Retina (tissue), 1 donor: ENCODE measurements around the gene RBBP7.
"Not testable (repeated sequence)": the region's sequence is repeated elsewhere in the genome, so short reads cannot be mapped to it uniquely, and the experiment has no call there.

Source experiments
- DNase-seq: peaks from one replicate; pipeline ENCODE4 v3.0.0-alpha.2; 2016

The RBBP7 gene

GRCh38 chrX:16862829-16863228, 7.3 kb downstream of the RBBP7 start:
- no peak for DNase-seq

DNA sequence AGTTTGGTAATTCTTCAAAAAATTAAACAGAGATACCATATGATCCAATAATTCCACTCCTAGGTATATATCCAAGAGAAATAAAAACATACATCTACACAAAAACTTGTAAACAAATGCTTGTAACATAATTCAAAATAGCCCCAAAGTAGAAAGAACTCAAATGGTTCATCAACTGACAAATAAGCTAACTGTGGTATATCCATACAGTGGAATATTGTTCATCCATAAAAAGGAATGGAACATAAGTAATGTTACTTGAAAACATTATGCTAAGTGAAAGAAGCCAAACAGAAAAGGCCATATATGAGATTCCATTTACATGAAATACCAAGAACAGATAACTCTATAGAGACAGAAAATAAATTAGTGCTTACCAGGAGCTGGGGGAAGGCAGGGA, 13.4 kb downstream of the RBBP7 start:
- no peak for DNase-seq

GRCh38 chrX:16856076-16856404, 14.1 kb downstream of the RBBP7 start:
- DNase-seq: not testable (repeated sequence)

DNA sequence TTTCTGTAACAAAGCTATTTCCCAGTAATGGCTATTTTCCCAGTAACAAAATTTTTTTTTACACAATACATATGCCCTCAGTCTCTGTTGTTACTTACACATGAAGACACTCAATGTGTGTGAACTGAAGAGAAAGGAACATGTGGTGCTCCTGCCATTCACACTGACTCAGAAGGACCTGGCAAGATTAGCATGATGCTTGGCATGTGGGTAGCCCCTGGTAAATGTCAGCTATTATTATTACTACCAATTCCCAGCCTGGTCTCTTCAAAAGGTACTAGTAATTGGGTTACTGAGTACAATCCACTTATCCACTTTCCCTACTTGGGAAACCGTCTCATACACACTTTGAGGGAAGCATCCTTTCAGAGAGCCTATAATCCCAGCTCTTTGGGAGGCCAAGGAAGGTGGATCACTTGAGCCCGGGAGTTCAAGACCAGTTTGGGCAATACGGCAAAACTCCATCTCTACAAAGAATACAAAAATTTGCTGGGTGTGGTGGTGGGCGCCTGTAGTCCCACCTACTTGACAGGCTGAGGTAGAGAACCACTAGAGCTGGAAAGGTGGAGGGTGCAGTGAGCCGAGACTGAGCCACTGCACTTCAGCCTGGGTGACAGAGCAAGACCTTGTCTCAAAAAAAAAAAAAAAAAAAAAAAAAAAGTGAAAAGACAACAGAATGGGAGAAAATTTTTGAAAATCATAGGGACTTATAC, 14.6 kb downstream of the RBBP7 start:
- DNase-seq: no peak

DNA sequence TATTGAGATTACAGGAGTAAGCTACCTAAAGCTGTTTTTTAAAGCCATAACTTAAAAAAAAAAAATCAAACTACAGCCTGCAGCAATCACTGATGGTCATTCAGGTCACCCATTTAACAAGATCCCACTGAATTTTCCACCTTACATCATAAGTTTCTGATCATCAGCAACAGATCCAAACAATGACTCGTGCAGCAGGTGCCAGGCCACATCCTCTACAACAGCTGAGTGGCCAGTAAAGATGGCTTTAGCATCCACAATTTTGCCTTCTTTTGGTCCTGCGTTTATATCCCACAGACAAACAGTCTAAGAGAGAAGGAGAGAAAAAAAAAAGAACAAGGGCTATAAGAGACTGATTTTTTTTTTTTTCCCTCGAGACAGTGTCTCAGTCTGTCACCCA, 16.6 kb downstream of the RBBP7 start:
- DNase-seq: no peak

DNA sequence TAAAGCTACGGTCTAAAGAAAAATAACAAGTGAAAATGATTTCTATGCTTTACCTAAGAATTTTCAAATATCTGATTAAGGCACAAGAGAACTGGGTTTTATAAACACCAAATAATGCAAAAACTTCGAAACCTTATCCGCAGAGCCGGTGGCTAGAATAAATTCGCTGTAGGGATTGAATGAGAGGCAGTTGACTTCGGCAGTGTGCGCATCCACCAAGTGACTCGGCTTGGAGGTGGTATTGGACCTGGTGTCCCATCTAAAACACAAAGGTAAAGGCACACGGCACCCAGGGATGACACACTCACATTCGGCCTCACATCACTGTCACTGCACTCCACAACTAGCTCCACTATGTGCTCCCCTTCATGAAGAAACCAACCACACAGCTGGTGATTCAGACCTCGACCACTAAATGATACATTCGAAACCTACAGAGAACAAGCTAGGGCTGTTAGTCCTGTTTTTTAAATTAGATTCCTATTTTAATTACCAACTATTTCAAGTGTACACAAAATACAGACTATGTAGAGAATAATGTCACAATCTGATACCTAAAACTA, 17.5 kb downstream of the RBBP7 start:
- no peak for DNase-seq

GRCh38 chrX:16851827-16852226, 18.3 kb downstream of the RBBP7 start:
- DNase-seq: no peak

GRCh38 chrX:16851421-16851820, 18.7 kb downstream of the RBBP7 start:
- no peak for DNase-seq

GRCh38 chrX:16848541-16848940, 21.6 kb downstream of the RBBP7 start:
- DNase-seq: no peak

DNA sequence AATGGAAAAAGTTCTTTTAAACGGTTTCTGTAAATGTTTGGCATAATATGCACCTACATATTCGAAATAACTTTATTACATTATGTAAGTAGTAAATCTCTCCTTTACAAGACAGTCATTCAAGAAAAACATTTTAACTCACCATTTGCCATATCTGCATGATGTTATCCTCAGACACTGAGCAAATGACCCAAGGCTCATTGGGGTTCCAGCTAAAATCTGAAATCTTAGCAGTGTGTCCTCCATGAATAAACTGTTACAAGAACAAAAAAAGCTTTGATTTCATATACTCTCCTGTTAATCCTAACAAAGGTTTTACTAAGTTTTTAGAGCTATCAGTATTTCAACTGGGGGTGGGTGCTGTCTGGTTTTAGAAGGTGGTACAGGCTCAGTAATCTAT, 24.5 kb downstream of the RBBP7 start:
- no peak for DNase-seq

- no peak for DNase-seq
Observed at GRCh38 chrX:16843208-16843909, 26.8 kb downstream of the RBBP7 start.

DNA sequence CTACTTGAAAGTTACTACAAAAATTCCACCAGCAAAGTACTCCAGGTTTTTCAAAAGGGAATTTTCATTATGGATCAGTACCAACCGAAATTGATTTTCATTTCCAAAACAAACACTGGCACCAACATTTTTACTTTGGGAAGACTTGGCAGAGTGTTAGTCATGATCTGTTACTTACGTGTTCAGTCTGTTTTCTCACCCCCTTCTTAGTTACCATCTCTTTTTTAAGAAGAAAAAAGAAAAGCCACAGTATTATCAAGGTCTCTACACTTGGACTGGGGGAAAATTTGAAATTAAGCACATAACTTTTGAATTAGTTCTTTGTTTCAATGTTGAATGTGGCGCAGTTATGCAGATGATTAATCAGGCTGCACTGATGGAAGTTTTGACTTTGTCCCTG, 27.5 kb downstream of the RBBP7 start:
- no peak for DNase-seq

DNA sequence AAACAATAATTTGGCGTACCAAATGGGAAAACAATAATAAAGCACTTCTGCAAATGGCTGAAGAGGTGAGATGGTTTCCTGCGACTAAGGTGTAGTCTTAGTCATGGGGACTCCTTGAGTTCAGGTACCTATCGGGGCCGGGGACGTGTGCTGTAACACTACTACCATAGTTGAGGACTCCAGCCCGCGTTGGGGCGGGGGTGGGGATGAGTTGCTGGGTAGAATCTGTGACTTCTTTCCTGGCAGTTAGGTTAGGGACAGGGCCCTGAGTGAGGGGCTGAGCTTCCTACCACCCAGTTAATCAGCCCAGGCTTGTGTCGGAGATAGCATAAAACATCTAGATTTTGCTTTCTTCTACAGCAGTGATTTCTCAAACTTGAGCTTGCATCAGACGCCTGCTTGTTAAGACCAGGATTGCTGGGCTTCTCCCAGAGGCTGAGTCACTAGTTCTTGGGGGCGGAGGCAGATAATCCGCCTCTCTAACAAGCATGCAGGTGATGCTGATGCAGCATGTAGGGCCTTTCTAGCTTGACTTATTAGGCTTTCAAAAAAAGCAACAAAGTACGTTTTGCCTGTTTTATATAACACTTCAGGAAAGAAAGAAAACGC, 30.2 kb downstream of the RBBP7 start:
- no peak for DNase-seq

DNA sequence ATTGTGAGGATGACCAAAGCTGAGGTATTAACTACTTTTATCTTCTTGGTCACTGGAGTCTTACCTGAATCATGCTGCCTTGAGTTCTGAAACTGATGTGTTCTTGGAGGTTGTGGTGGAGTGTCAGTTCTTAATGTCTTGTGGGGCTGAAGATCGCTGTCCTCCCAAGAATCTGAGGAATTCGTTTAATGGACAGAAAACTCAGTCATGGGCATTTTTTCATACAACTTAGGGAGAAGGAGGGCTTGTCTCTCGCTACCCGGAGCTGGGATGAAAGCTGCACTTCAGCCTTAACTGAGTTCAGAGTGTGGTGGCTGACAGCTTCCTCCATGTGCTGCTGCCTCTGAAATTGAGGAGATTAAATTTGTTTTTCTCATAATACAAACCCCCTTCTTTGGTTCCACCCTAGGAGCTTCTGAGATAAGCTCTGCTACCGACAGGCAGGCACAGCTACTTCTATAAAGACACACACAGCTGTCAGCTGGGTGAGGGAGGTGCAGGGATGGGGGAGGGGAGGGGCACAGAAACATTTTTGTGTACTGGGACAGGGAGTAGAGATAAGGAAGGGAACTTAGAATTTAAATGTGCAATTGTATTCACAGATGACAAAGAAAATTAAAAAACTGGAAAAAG, 30.8 kb downstream of the RBBP7 start:
- no peak for DNase-seq

- DNase-seq: no peak
Observed at GRCh38 chrX:16838202-16839066, 31.7 kb downstream of the RBBP7 start.

- no peak for DNase-seq
Observed at GRCh38 chrX:16836371-16836770, 33.8 kb downstream of the RBBP7 start.

DNA sequence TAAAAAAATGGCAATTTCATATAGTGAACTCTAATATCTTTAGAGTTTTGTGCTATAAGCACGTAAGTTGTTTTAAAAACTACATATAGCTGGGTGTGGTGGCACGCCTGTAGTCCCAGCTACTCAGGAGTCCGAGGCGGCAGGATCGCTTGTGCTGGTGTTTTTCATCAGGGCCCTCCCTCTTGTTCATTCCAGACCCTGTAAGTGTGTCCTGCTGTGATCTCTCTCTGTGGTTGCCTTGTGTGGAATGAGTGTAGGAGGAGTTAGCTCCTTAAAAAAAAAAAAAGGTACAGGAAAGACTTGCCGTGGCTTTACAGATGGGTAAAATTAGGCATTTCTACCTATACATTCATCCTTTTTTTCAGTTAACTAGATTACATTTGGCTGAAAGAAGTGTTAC, 35.4 kb downstream of the RBBP7 start:
- DNase-seq: no peak

DNA sequence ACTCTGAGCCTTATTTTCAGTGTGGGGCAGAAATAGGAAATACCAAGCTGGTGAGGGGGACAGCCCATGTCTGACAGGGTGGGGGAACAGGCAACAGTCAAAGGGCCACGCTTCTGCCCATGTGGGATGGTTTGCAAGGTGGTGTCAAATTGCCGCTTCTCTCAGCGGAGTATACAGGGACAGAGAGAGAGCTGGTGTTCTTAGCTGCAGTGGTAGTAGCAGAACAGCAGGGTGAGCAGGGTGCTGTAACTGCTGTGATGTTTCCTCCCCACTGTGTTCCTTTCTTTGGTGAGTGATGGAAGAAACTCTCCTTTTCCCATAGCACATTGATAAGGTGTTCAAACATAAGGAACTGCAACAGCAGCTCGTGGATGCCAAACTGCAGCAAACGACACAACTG, 37.9 kb downstream of the RBBP7 start:
- DNase-seq: no peak

DNA sequence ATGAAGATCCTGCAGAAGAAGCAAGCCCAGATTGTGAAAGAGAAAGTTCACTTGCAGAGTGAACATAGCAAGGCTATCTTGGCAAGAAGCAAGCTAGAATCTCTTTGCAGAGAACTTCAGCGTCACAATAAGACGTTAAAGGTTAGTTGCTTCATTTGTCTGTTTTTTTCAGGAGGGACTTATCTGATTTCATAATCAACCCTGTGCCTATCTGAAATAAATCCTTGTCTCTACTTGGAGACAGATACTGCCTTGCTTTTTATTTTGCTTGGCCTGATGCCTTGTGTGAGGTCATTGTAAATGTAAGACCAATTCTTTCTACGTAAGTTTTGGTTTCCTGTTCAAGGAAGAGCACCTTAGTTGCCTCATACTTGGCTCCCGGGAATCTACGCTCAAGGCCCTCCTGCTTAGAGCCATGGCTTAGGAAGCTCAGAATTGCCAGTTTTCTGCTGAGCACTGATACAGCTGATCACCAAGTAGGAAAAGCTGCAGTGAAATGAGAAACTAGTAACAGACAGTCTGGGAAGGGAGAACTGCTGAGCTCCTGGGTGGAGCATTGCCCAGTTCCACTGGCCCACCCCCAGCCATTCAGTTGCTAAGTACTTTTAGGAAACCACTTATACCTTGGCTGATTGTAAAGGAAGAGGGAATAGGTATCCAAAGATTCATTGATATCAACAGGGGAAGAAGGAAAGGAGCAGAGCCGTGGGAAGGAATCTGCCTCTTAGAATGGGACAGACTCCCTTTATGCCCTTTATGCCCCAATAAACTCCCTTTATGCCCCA, 41.8 kb downstream of the RBBP7 start:
- no peak for DNase-seq

DNA sequence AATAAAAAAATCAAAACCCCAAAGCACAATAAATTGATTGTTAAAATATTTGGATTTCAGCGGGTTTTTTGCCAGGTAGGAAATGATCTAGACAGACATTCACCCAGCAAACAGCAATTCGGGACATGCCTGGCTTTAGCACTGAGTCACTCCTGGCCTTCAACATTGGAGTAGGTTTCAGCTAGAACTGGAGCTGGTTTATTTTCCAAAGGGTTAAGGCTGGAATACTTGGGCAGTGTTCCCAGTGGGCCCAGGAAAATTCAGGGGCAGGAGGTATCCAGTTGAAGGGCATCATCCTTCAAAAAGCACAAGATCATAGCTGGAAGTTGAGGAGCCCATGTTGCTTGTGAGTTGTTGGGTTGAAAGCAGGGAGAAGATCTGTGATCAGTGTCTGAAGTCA, 42.9 kb downstream of the RBBP7 start:
- DNase-seq: no peak

- peak; percentile 47 for DNase-seq
Observed at GRCh38 chrX:16826207-16826606, 44.0 kb downstream of the RBBP7 start.
